Upper lobe of left lung (tissue), 6 donors: ENCODE data around the gene SETBP1. TPM values are rescaled to one million over a fixed set of nuclear protein-coding genes. Genes with fewer than 3 reads are reported as not detected.
A peak's percentile ranks its signal among the peaks of the same experiment; 100 is the strongest.
"Not testable (repeated sequence)": the region's sequence is repeated elsewhere in the genome, so short reads cannot be mapped to it uniquely, and the experiment has no call there.

Experiments used
- ATAC-seq, 2 donors: fragments of 200-7000 bp; cut with Tn5 transposase; one replicate each; pipeline ENCODE4 v1.9.1; 2022; ENCODE audit warnings: mild to moderate bottlenecking in 2 of 2, moderate library complexity in 2 of 2; ENCODE audit not compliant: low FRiP score in 2 of 2
- DNase-seq, 2 donors: peaks; one replicate each; pipeline ENCODE4 v3.0.0-alpha.2; 2019 to 2020
- H3K27ac ChIP-seq, 4 donors: fragments of 200-600 bp; sonication (generic); one replicate each; pipeline ENCODE4 v1.5.1; 2016 to 2019
- H3K27me3 ChIP-seq, 4 donors: fragments of 200-600 bp; sonication (generic); one replicate each; pipeline ENCODE4 v1.5.1; 2017 to 2019
- H3K36me3 ChIP-seq, 4 donors: fragments of 200-600 bp; sonication (generic); one replicate each; pipeline ENCODE4 v1.5.1; 2016 to 2019
- H3K4me1 ChIP-seq, 4 donors: fragments of 200-600 bp; sonication (generic); one replicate each; pipeline ENCODE4 v1.5.1; 2018 to 2019
- H3K4me3 ChIP-seq, 4 donors: fragments of 200-600 bp; sonication (generic); one replicate each; pipeline ENCODE4 v1.5.1; 2017 to 2019; ENCODE audit warnings: mild to moderate bottlenecking in 2 of 4, moderate library complexity in 1 of 4
- H3K9me3 ChIP-seq, 4 donors: fragments of 200-600 bp; sonication (generic); one replicate each; pipeline ENCODE4 v1.5.1; 2018 to 2019
- CTCF ChIP-seq, 6 experiments: fragments of 450-650 bp in 4 of 6; fragments of 200-600 bp in 2 of 6; sonication (generic) in 2 of 6; IDR thresholded peaks; one replicate each; pipeline ENCODE4 v1.5.1; 2016 to 2019; ENCODE audit warnings: antibody characterized with exemption in 6 of 6
- EP300 ChIP-seq, 4 donors: sonication (generic); formaldehyde crosslinking; IDR thresholded peaks; one replicate each; pipeline ENCODE4 v1.5.1; 2017; ENCODE audit warnings: antibody characterized with exemption in 4 of 4, control low read depth in 2 of 4
- POLR2A ChIP-seq, 4 donors: fragments of 450-650 bp; IDR thresholded peaks; one replicate each; pipeline ENCODE4 v1.5.1; 2016 to 2017; ENCODE audit warnings: antibody characterized with exemption in 4 of 4, mild to moderate bottlenecking in 2 of 4
- POLR2AphosphoS5 ChIP-seq, 2 donors: sonication (generic); formaldehyde crosslinking; IDR thresholded peaks; one replicate each; pipeline ENCODE4 v1.5.1; 2017; ENCODE audit warnings: antibody characterized with exemption in 2 of 2
- WGBS, 2 donors: methylation state at CpG; one replicate each; pipeline ENCODE4 v1.1.5; 2017 to 2018; 5-methylcytosine and 5-hydroxymethylcytosine counted together
- total RNA-seq, 6 donors: library from RNA; depleted of rRNA in 4 of 6; stranded (reverse); fragments of >200 nt in 4 of 6; gene quantifications; one replicate each; pipeline versions ENCODE4 v1.1.0 to v1.2.1, GENCODE V29; 2016 to 2021
- donor health status: DM: no; HTN: no; CAD: no; lungs with moderate emphysema.
- donor health status: DM: no; HTN: yes; CAD: no; lungs with severe emphysema.

Gene SETBP1
- total RNA-seq, 6 donors from 2014 or later, result 11.7 to 38.8 (median 16.6) TPM

DNA sequence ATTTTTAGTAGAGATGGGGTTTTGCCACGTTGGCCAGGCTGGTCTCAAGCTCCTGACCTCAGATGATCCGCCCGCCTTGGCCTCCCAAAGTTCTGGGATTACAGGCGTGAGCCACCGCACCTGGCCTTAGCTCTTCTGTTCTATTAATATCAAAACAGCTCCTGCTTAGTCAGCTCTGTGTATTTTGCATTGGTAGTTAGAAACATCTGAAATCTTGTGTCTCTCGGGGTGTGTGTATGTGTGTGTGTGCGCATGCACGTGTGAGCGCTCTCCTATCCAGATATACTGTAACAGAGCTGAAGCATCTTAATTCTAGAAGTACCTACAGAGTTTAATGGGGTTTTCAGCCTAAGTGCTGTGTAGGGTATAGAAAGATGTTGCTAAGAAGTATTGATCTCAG, 33.7 kb downstream of the SETBP1 start:
- 94 to 96% methylated on average over 9 of the region's 9 CpGs for WGBS, 2 donors
- Histone ChIP-seq H3K9me3 (no peaks in the 10 kb centered on the region), H3K4me3 (no peak overlapping the region), H3K27me3 (no peaks in the 10 kb centered on the region), H3K4me1 (peaks cover 2 to 9% (median 4%) of the 10 kb centered on the region in 4 donors), H3K27ac (no peak overlapping the region), H3K36me3 (peaks cover 0 to 3% (median 0%) of the 10 kb centered on the region in 4 donors)
- no peak for ATAC-seq
- TF ChIP-seq EP300 (IDR thresholded peaks at IDR 0.05) (no peak), POLR2A (IDR thresholded peaks at IDR 0.05) (no peak), CTCF (IDR thresholded peaks at IDR 0.05) (no peak)
- no peak for DNase-seq

GRCh38 chr18:44715245-44715644, 34.6 kb downstream of the SETBP1 start:
- DNase-seq, result no peak

DNA sequence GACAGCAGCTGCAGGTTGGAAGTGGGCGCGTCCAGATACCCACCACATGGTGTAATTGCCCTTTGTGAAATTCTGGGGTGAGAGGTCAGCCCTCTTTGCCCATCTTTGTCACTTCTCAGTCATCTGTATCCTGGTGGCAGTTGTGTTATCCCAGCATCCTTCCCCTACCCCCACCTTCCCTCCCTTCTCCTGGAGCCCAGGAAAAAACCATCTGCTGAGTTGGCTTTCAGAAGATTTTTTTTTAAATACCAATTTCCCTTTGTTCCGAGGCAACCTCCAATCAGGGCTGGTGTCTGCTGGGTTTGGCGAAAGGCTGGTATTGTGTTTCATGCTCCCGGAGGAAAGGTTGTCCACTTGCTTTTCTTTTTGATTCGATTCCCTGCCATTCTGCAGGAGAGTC, 35.2 kb downstream of the SETBP1 start:
- no peak overlapping the region for H3K4me3 ChIP-seq
- ATAC-seq (no peak), DNase-seq (no peak)
- peaks cover 0 to 3% (median 0%) of the 10 kb centered on the region in 4 donors for H3K36me3 ChIP-seq
- peak overlapping the region in 3 of 4 donors; percentile 3 to 34 (median 8) for H3K27ac ChIP-seq
- H3K9me3 ChIP-seq, result no peaks in the 10 kb centered on the region
- H3K27me3 ChIP-seq, result no peaks in the 10 kb centered on the region
- TF ChIP-seq POLR2AphosphoS5 (IDR thresholded peaks at IDR 0.05), result no peak
- no peak for TF ChIP-seq CTCF (IDR thresholded peaks at IDR 0.05)
- TF ChIP-seq POLR2A (IDR thresholded peaks at IDR 0.05), result no peak
- no peak for TF ChIP-seq EP300 (IDR thresholded peaks at IDR 0.05)
- WGBS, 2 donors, result 86 to 88% methylated on average over 6 of the region's 6 CpGs
- H3K4me1 ChIP-seq, result peaks cover 0 to 4% (median 1%) of the 10 kb centered on the region in 4 donors

More at GRCh38 chr18:44715245-44715644, 34.6 kb downstream of the SETBP1 start:
- Histone ChIP-seq H3K36me3 (peaks cover 0 to 3% (median 0%) of the 10 kb centered on the region in 4 donors), H3K27ac (peak overlapping the region in 2 of 4 donors; percentile 3 to 8), H3K4me3 (no peak overlapping the region), H3K27me3 (no peaks in the 10 kb centered on the region), H3K4me1 (peaks cover 0 to 7% (median 1%) of the 10 kb centered on the region in 4 donors), H3K9me3 (no peaks in the 10 kb centered on the region)
- TF ChIP-seq POLR2A (IDR thresholded peaks at IDR 0.05), result no peak
- no peak for TF ChIP-seq POLR2AphosphoS5 (IDR thresholded peaks at IDR 0.05)
- no peak for TF ChIP-seq EP300 (IDR thresholded peaks at IDR 0.05)
- no peak for TF ChIP-seq CTCF (IDR thresholded peaks at IDR 0.05)
- WGBS, 2 donors, result 87 to 93% methylated on average over 7 of the region's 7 CpGs
- peak; percentile 19 to 88 for ATAC-seq

GRCh38 chr18:44716697-44717163, 36.0 kb downstream of the SETBP1 start:
- TF ChIP-seq EP300 (IDR thresholded peaks at IDR 0.05) (no peak), CTCF (IDR thresholded peaks at IDR 0.05) (no peak), POLR2A (IDR thresholded peaks at IDR 0.05) (no peak), POLR2AphosphoS5 (IDR thresholded peaks at IDR 0.05) (no peak)
- Histone ChIP-seq H3K27ac (peak overlapping the region in 1 of 4 donors; percentile 34), H3K9me3 (no peaks in the 10 kb centered on the region), H3K27me3 (no peaks in the 10 kb centered on the region), H3K4me3 (no peak overlapping the region), H3K4me1 (peaks cover 0 to 4% (median 1%) of the 10 kb centered on the region in 4 donors), H3K36me3 (peaks cover 0 to 3% (median 0%) of the 10 kb centered on the region in 4 donors)
- DNase-seq (no peak), ATAC-seq (no peak)
- 89 to 92% methylated on average over 5 of the region's 5 CpGs for WGBS, 2 donors

- WGBS, 2 donors, result 94 to 95% methylated on average over 3 of the region's 3 CpGs
Measured at GRCh38 chr18:44719519-44720060, 38.9 kb downstream of the SETBP1 start.

DNA sequence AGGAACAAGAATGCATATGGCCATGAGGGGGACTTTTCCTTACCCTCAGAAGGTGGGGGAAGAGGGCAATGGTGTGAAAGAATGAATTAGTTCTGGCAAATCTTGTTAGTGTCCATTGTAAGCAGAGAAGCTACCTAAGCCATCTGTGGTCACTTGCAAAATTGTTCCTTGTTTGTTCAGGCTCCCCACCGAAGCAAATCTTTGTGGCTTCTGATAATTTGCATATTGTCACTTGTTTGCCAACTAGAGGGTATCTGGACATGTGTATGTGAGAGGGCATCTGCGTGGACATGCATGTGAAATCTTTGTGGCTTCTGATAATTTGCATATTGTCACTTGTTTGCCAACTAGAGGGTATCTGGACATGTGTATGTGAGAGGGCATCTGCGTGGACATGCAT, 41.1 kb downstream of the SETBP1 start:
- not testable (repeated sequence) for H3K4me3 ChIP-seq, H3K36me3 ChIP-seq, H3K9me3 ChIP-seq, DNase-seq, H3K27me3 ChIP-seq, H3K27ac ChIP-seq, ATAC-seq
- 72 to 94% methylated on average over 3 of the region's 3 CpGs for WGBS, 2 donors
- peaks cover 27 to 31% (median 29%) of the 10 kb centered on the region in 4 donors for H3K4me1 ChIP-seq

More at GRCh38 chr18:44719519-44720060, 38.9 kb downstream of the SETBP1 start:
- H3K4me3 ChIP-seq, result no peak overlapping the region
- peaks cover 8 to 14% (median 10%) of the 10 kb centered on the region in 4 donors for H3K4me1 ChIP-seq
- no peak for DNase-seq
- H3K36me3 ChIP-seq, result no peaks in the 10 kb centered on the region
- no peak overlapping the region for H3K27ac ChIP-seq
- ATAC-seq, result no peak
- TF ChIP-seq CTCF (IDR thresholded peaks at IDR 0.05), result no peak
- no peak for TF ChIP-seq POLR2A (IDR thresholded peaks at IDR 0.05)
- no peak for TF ChIP-seq POLR2AphosphoS5 (IDR thresholded peaks at IDR 0.05)
- TF ChIP-seq EP300 (IDR thresholded peaks at IDR 0.05), result no peak
- no peaks in the 10 kb centered on the region for H3K9me3 ChIP-seq
- H3K27me3 ChIP-seq, result no peaks in the 10 kb centered on the region
